Measurements from ENCODE around the gene EIF3K.
"Not testable (repeated sequence)": the region's sequence is repeated elsewhere in the genome, so short reads cannot be mapped to it uniquely, and the experiment has no call there.

The EIF3K gene

GRCh38 chr19:38592940-38593339 is 26.0 kb upstream of the EIF3K start:
- H3K4me3 ChIP-seq (ENCODE audit: extremely low read depth, insufficient read depth, low read length, poor library complexity, severe bottlenecking), result no peak overlapping the region
- H3K27ac ChIP-seq (ENCODE audit: low read depth, low read length, severe bottlenecking), result no peak overlapping the region
- 72 to 75% methylated on average over 5 to 6 of the region's 6 CpGs for WGBS, 2 experiments (ENCODE audit: insufficient coverage in 2 of 2)
- no peaks in the 10 kb centered on the region for H3K9me3 ChIP-seq (ENCODE audit: control insufficient read depth, low read length)
- no peaks in the 10 kb centered on the region for H3K4me1 ChIP-seq (ENCODE audit: control insufficient read depth, insufficient read depth, low read length, poor library complexity, severe bottlenecking)
- H3K36me3 ChIP-seq (ENCODE audit: control insufficient read depth, insufficient read depth, low read length), result no peaks in the 10 kb centered on the region

GRCh38 chr19:38596057-38596981 is 22.7 kb upstream of the EIF3K start:
- H3K4me3 ChIP-seq (ENCODE audit: extremely low read depth, insufficient read depth, low read length, poor library complexity, severe bottlenecking), result peak overlapping the region; percentile 21
- no peak overlapping the region for H3K27ac ChIP-seq (ENCODE audit: low read depth, low read length, severe bottlenecking)
- no peaks in the 10 kb centered on the region for H3K4me1 ChIP-seq (ENCODE audit: control insufficient read depth, insufficient read depth, low read length, poor library complexity, severe bottlenecking)
- no peaks in the 10 kb centered on the region for H3K9me3 ChIP-seq (ENCODE audit: control insufficient read depth, low read length)
- 7 to 9% methylated on average over 31 to 53 of the region's 55 CpGs for WGBS, 2 experiments (ENCODE audit: insufficient coverage in 2 of 2)
- no peaks in the 10 kb centered on the region for H3K36me3 ChIP-seq (ENCODE audit: control insufficient read depth, insufficient read depth, low read length)

GRCh38 chr19:38597075-38597474 is 21.9 kb upstream of the EIF3K start:
- H3K36me3 ChIP-seq (ENCODE audit: control insufficient read depth, insufficient read depth, low read length), result no peaks in the 10 kb centered on the region
- 86 to 97% methylated on average over 6 to 11 of the region's 11 CpGs for WGBS, 2 experiments (ENCODE audit: insufficient coverage in 2 of 2)
- no peaks in the 10 kb centered on the region for H3K9me3 ChIP-seq (ENCODE audit: control insufficient read depth, low read length)
- no peak overlapping the region for H3K27ac ChIP-seq (ENCODE audit: low read depth, low read length, severe bottlenecking)
- no peak overlapping the region for H3K4me3 ChIP-seq (ENCODE audit: extremely low read depth, insufficient read depth, low read length, poor library complexity, severe bottlenecking)
- no peaks in the 10 kb centered on the region for H3K4me1 ChIP-seq (ENCODE audit: control insufficient read depth, insufficient read depth, low read length, poor library complexity, severe bottlenecking)

- no peaks in the 10 kb centered on the region for H3K4me1 ChIP-seq (ENCODE audit: control insufficient read depth, insufficient read depth, low read length, poor library complexity, severe bottlenecking)
- no peak overlapping the region for H3K27ac ChIP-seq (ENCODE audit: low read depth, low read length, severe bottlenecking)
- WGBS, 2 experiments (ENCODE audit: insufficient coverage in 2 of 2), result 83 to 91% methylated on average over 7 to 11 of the region's 11 CpGs
- H3K9me3 ChIP-seq (ENCODE audit: control insufficient read depth, low read length), result no peaks in the 10 kb centered on the region
- H3K36me3 ChIP-seq (ENCODE audit: control insufficient read depth, insufficient read depth, low read length), result no peaks in the 10 kb centered on the region
- H3K4me3 ChIP-seq (ENCODE audit: extremely low read depth, insufficient read depth, low read length, poor library complexity, severe bottlenecking), result no peak overlapping the region
Measured at GRCh38 chr19:38599722-38600121, 19.3 kb upstream of the EIF3K start.

- H3K27ac ChIP-seq (ENCODE audit: low read depth, low read length, severe bottlenecking); H3K9me3 ChIP-seq (ENCODE audit: control insufficient read depth, low read length); H3K4me1 ChIP-seq (ENCODE audit: control insufficient read depth, insufficient read depth, low read length, poor library complexity, severe bottlenecking); H3K4me3 ChIP-seq (ENCODE audit: extremely low read depth, insufficient read depth, low read length, poor library complexity, severe bottlenecking); H3K36me3 ChIP-seq (ENCODE audit: control insufficient read depth, insufficient read depth, low read length): not testable (repeated sequence)
- WGBS, 2 experiments (ENCODE audit: insufficient coverage in 2 of 2), result 88 to 100% methylated on average over 2 of the region's 5 CpGs
Measured at GRCh38 chr19:38602856-38603255, 16.1 kb upstream of the EIF3K start.

GRCh38 chr19:38606131-38606530 is 12.9 kb upstream of the EIF3K start:
- Histone ChIP-seq H3K9me3 (ENCODE audit: control insufficient read depth, low read length) (no peaks in the 10 kb centered on the region), H3K4me3 (ENCODE audit: extremely low read depth, insufficient read depth, low read length, poor library complexity, severe bottlenecking) (no peak overlapping the region), H3K27ac (ENCODE audit: low read depth, low read length, severe bottlenecking) (no peak overlapping the region), H3K36me3 (ENCODE audit: control insufficient read depth, insufficient read depth, low read length) (no peaks in the 10 kb centered on the region), H3K4me1 (ENCODE audit: control insufficient read depth, insufficient read depth, low read length, poor library complexity, severe bottlenecking) (no peaks in the 10 kb centered on the region)
- 84 to 92% methylated on average over 6 of the region's 6 CpGs for WGBS, 2 experiments (ENCODE audit: insufficient coverage in 2 of 2)

- Histone ChIP-seq H3K4me1 (ENCODE audit: control insufficient read depth, insufficient read depth, low read length, poor library complexity, severe bottlenecking) (peaks cover 7% of the 10 kb centered on the region), H3K4me3 (ENCODE audit: extremely low read depth, insufficient read depth, low read length, poor library complexity, severe bottlenecking) (no peak overlapping the region), H3K27ac (ENCODE audit: low read depth, low read length, severe bottlenecking) (no peak overlapping the region), H3K9me3 (ENCODE audit: control insufficient read depth, low read length) (no peaks in the 10 kb centered on the region), H3K36me3 (ENCODE audit: control insufficient read depth, insufficient read depth, low read length) (no peaks in the 10 kb centered on the region)
- 100% methylated on average over 1 of the region's 3 CpGs; no CpG with 5 or more reads in 1 of the 2 experiments for WGBS, 2 experiments (ENCODE audit: insufficient coverage in 2 of 2)
Measured at GRCh38 chr19:38614289-38614688, 4.7 kb upstream of the EIF3K start.

- H3K4me1 ChIP-seq (ENCODE audit: control insufficient read depth, insufficient read depth, low read length, poor library complexity, severe bottlenecking), result peaks cover 7% of the 10 kb centered on the region
- H3K9me3 ChIP-seq (ENCODE audit: control insufficient read depth, low read length), result no peaks in the 10 kb centered on the region
- no peak overlapping the region for H3K27ac ChIP-seq (ENCODE audit: low read depth, low read length, severe bottlenecking)
- H3K4me3 ChIP-seq (ENCODE audit: extremely low read depth, insufficient read depth, low read length, poor library complexity, severe bottlenecking), result no peak overlapping the region
- WGBS, 2 experiments (ENCODE audit: insufficient coverage in 2 of 2), result 76 to 81% methylated on average over 7 of the region's 7 CpGs
- H3K36me3 ChIP-seq (ENCODE audit: control insufficient read depth, insufficient read depth, low read length), result no peaks in the 10 kb centered on the region
Measured at GRCh38 chr19:38615007-38615581, 3.9 kb upstream of the EIF3K start.

- Histone ChIP-seq H3K9me3 (ENCODE audit: control insufficient read depth, low read length) (no peaks in the 10 kb centered on the region), H3K4me3 (ENCODE audit: extremely low read depth, insufficient read depth, low read length, poor library complexity, severe bottlenecking) (no peak overlapping the region), H3K4me1 (ENCODE audit: control insufficient read depth, insufficient read depth, low read length, poor library complexity, severe bottlenecking) (peaks cover 7% of the 10 kb centered on the region), H3K36me3 (ENCODE audit: control insufficient read depth, insufficient read depth, low read length) (peaks cover 11% of the 10 kb centered on the region), H3K27ac (ENCODE audit: low read depth, low read length, severe bottlenecking) (no peak overlapping the region)
- 95% methylated on average over 5 of the region's 6 CpGs; no CpG with 5 or more reads in 1 of the 2 experiments for WGBS, 2 experiments (ENCODE audit: insufficient coverage in 2 of 2)
Measured at GRCh38 chr19:38616265-38616664, 2.7 kb upstream of the EIF3K start.

GRCh38 chr19:38617283-38617763 is 1.7 kb upstream of the EIF3K start:
- Histone ChIP-seq H3K36me3 (ENCODE audit: control insufficient read depth, insufficient read depth, low read length) (peaks cover 22% of the 10 kb centered on the region), H3K4me3 (ENCODE audit: extremely low read depth, insufficient read depth, low read length, poor library complexity, severe bottlenecking) (no peak overlapping the region), H3K27ac (ENCODE audit: low read depth, low read length, severe bottlenecking) (no peak overlapping the region), H3K4me1 (ENCODE audit: control insufficient read depth, insufficient read depth, low read length, poor library complexity, severe bottlenecking) (peaks cover 7% of the 10 kb centered on the region), H3K9me3 (ENCODE audit: control insufficient read depth, low read length) (no peaks in the 10 kb centered on the region)
- WGBS, 2 experiments (ENCODE audit: insufficient coverage in 2 of 2), result 99 to 100% methylated on average over 3 to 6 of the region's 9 CpGs
